ENCODE results near the gene SLC24A3. TPM values are rescaled to one million over a fixed set of nuclear protein-coding genes. Genes with fewer than 3 reads are reported as not detected.

Gene SLC24A3
- total RNA-seq, 3 donors from 2014 or later, result 4.9 to 12.3 (median 5.9) TPM

DNA sequence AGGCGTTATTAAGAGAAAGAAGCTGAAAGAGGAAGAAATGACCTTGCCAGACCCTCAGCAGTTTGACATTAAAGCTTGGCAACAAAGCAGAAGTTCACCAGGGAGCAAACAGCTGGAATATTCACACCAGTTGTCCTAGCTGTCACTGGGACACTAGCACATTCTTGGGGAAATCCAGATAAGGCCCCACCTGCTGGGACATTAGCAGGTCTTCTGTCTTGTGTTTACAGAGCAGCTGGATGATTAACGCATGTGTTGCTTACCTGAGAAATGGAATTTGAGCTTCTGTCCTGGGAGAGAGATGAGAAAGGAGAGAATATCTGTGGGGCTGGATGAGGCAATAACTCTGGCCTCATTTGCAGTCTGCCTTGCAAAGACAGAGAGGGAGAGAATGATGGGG, 408.0 kb downstream of the SLC24A3 start:
- Histone ChIP-seq H3K36me3 (no peaks in the 10 kb centered on the region), H3K4me1 (no peaks in the 10 kb centered on the region), H3K27ac (no peak overlapping the region), H3K4me3 (no peak overlapping the region), H3K9me3 (no peaks in the 10 kb centered on the region), H3K27me3 (no peaks in the 10 kb centered on the region)
- TF ChIP-seq POLR2AphosphoS5 (IDR thresholded peaks at IDR 0.05) (no peak), POLR2A (IDR thresholded peaks at IDR 0.05) (no peak)
- TF ChIP-seq, protein P1, sequence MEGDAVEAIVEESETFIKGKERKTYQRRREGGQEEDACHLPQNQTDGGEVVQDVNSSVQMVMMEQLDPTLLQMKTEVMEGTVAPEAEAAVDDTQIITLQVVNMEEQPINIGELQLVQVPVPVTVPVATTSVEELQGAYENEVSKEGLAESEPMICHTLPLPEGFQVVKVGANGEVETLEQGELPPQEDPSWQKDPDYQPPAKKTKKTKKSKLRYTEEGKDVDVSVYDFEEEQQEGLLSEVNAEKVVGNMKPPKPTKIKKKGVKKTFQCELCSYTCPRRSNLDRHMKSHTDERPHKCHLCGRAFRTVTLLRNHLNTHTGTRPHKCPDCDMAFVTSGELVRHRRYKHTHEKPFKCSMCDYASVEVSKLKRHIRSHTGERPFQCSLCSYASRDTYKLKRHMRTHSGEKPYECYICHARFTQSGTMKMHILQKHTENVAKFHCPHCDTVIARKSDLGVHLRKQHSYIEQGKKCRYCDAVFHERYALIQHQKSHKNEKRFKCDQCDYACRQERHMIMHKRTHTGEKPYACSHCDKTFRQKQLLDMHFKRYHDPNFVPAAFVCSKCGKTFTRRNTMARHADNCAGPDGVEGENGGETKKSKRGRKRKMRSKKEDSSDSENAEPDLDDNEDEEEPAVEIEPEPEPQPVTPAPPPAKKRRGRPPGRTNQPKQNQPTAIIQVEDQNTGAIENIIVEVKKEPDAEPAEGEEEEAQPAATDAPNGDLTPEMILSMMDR (IDR thresholded peaks at IDR 0.05), result no peak
- DNase-seq (ENCODE audit: low spot score in 2 of 2), result no peak
- intact Hi-C loops (cut with DNase I; ENCODE audit: low total_unique reads), result no loop called here

DNA sequence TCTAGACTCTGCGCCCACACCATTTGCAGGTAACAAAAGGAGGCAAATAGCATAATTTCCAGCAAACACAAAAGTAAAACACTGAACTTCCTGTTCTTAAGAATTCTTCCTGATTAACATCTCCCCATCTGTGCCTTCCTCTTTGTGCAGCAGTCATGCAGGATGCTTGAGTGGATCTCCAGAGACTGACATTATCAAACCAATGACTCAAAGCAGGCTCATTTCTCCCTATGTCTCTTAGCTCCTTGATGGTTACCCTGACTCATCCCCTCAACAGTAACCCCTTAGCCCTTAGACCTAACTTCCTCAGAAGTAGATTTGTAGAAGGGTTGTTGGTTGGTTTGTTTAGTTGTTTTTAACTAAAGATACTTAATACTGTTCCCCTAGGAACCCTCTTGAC, 408.6 kb downstream of the SLC24A3 start:
- intact Hi-C loops (cut with DNase I; ENCODE audit: low total_unique reads), result no loop called here
- no peaks in the 10 kb centered on the region for H3K9me3 ChIP-seq
- no peaks in the 10 kb centered on the region for H3K27me3 ChIP-seq
- H3K4me3 ChIP-seq, result no peak overlapping the region
- no peaks in the 10 kb centered on the region for H3K36me3 ChIP-seq
- TF ChIP-seq POLR2A (IDR thresholded peaks at IDR 0.05), result no peak
- TF ChIP-seq POLR2AphosphoS5 (IDR thresholded peaks at IDR 0.05), result no peak
- TF ChIP-seq, protein P1 (IDR thresholded peaks at IDR 0.05), result no peak
- H3K4me1 ChIP-seq, result no peaks in the 10 kb centered on the region
- no peak for DNase-seq (ENCODE audit: low spot score in 2 of 2)
- no peak overlapping the region for H3K27ac ChIP-seq

DNA sequence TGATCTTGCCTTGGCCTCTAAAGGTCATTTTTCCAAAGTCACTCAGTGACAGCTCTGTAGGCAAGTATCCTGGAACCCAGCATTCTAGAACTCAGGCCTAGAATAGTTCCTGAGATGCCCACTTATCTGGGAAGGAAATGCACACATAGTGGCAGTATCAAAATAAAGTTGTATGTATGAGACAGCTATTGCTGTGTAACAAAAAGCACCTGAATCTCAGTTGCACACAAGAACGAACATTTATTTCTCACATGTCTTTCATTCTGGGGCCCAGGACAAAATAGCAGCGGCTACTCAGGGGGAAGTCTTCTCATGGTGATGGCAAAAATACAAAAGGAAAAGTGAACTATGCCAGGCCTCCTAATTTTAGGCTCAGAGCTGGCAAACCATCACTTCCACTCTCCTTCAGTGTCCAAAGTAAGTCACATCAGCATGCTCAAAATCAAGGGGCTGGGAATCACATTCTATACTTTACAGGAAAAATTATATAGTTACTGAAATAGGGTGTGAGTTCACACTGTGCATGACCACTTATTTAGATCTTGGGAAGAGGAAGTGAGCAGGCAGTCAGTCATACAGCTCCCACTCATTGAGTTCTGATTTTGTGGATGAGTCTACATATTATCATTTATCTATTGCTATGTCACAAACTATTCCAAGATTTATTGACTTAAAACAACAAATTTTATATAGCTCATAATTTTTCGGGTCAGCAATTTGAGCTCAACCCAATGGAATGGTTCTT, 412.0 kb downstream of the SLC24A3 start:
- intact Hi-C loops (cut with DNase I; ENCODE audit: low total_unique reads), result no loop called here
- DNase-seq (ENCODE audit: low spot score in 2 of 2), result no peak
- Histone ChIP-seq H3K4me1 (no peaks in the 10 kb centered on the region), H3K4me3 (no peak overlapping the region), H3K27me3 (no peaks in the 10 kb centered on the region), H3K9me3 (no peaks in the 10 kb centered on the region), H3K27ac (no peak overlapping the region), H3K36me3 (no peaks in the 10 kb centered on the region)
- TF ChIP-seq, protein P1 (IDR thresholded peaks at IDR 0.05), result no peak
- no peak for TF ChIP-seq POLR2A (IDR thresholded peaks at IDR 0.05)
- TF ChIP-seq POLR2AphosphoS5 (IDR thresholded peaks at IDR 0.05), result no peak

DNA sequence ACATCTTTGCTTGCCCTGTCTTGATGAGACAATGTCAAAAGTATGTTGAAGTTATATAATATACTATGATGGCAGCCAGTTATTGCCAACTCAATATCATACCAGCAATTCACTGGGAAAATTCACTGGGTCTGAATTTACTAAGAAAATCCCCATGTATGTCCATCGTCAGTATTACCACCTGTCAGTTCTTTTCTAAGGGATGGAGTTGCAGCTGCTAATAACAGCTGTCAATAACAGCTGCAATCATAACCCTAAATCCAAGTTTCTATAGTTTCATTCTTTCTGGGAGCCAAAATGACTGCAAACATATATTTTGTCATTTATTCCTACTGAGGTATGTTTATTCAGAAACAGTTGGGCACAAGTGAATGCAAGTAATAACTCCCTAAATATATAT, 413.0 kb downstream of the SLC24A3 start:
- intact Hi-C loops (cut with DNase I; ENCODE audit: low total_unique reads), result no loop called here
- no peak for DNase-seq (ENCODE audit: low spot score in 2 of 2)
- no peaks in the 10 kb centered on the region for H3K4me1 ChIP-seq
- H3K27ac ChIP-seq, result no peak overlapping the region
- TF ChIP-seq POLR2AphosphoS5 (IDR thresholded peaks at IDR 0.05) (no peak), POLR2A (IDR thresholded peaks at IDR 0.05) (no peak)
- TF ChIP-seq, protein P1 (IDR thresholded peaks at IDR 0.05), result no peak
- no peaks in the 10 kb centered on the region for H3K27me3 ChIP-seq
- no peak overlapping the region for H3K4me3 ChIP-seq
- H3K9me3 ChIP-seq, result no peaks in the 10 kb centered on the region
- no peaks in the 10 kb centered on the region for H3K36me3 ChIP-seq

DNA sequence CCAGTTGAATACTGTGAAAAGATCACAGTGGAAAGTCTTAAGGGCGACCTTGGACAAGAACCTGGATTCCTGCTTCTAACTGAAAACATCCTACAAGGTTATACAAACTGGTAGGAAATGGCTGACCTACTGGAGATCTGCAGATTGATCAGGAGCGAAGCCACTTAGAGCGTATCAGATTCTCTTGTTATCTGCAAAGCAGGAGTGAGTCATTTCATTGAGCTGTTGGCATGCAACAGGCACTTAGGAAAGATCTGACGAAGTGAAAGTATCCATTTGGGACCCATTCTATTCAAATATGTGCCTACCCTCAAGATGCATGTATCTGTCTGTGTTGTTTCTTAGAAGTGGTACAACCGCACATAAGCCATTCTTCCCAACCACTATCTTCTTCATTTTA, 414.5 kb downstream of the SLC24A3 start:
- Histone ChIP-seq H3K4me3 (no peak overlapping the region), H3K9me3 (no peaks in the 10 kb centered on the region), H3K27ac (no peak overlapping the region), H3K27me3 (no peaks in the 10 kb centered on the region), H3K4me1 (no peaks in the 10 kb centered on the region), H3K36me3 (no peaks in the 10 kb centered on the region)
- no peak for TF ChIP-seq POLR2AphosphoS5 (IDR thresholded peaks at IDR 0.05)
- TF ChIP-seq POLR2A (IDR thresholded peaks at IDR 0.05), result no peak
- TF ChIP-seq, protein P1 (IDR thresholded peaks at IDR 0.05), result no peak
- intact Hi-C loops (cut with DNase I; ENCODE audit: low total_unique reads), result no loop called here
- no peak for DNase-seq (ENCODE audit: low spot score in 2 of 2)

Data from breast epithelium (tissue), 4 donors.